Measurements from ENCODE around the gene ZNF670. TPM values are rescaled to one million over a fixed set of nuclear protein-coding genes. Genes with fewer than 3 reads are reported as not detected.
"Not testable (repeated sequence)": the region's sequence is repeated elsewhere in the genome, so short reads cannot be mapped to it uniquely, and the experiment has no call there.

Gene ZNF670
- total RNA-seq, 1 donor from 2014 or later: 3.8 TPM

DNA sequence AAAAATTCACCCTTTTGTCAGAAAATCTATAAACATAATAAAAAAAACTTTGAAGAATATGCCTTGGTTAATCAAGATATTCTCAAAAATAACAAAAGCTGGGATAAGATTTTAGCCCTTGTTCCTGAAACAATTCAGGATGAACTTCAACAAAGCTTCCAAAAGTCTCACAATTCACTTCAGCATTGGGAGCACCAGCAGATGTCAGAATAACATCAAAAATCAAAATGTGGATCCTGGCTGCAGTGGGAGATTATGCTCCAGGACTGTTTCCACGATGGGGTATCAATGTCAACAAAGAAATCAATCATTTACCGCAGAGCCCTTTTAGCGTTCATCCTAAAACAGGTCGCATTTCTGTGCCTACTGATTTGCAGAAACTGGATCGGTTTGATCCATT is 35.2 kb downstream of the ZNF670 start:
- DNase-seq (ENCODE audit: low spot score): no peak

DNA sequence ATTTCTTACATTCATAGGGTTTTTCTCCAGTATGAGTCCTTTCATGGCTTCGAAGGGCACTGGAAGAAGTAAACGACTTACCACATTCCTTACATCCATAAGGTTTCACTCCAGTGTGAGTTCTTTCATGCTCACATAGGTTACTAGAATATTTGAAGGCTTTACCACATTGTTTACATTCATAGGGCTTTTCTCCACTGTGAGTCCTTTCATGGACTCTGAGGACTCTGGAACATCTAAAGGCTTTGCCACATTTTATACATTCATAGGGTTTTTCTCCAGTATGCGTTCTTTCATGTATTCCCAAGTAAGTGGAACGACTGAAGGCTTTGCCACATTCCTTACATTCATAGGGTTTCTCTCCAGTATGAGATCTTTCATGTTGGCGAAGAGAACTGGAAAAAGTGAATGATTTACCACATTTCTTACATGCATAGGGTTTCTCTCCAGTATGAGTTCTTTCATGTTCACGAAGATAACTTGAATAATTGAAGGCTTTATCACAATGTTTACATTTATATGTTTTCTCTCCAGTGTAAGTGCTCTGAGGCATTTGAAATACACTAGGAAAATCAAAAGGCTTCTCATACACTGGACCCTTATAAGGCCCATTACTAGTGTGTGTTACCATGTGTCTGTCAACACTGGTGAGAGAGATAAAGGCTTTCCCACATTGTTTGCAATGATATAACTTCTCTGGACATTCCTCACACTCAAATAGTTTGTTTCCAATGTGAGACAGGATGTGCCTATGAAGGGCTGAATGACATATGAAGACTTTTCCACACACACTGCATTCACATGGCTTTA is 40.9 kb downstream of the ZNF670 start:
- no peak for DNase-seq (ENCODE audit: low spot score)

DNA sequence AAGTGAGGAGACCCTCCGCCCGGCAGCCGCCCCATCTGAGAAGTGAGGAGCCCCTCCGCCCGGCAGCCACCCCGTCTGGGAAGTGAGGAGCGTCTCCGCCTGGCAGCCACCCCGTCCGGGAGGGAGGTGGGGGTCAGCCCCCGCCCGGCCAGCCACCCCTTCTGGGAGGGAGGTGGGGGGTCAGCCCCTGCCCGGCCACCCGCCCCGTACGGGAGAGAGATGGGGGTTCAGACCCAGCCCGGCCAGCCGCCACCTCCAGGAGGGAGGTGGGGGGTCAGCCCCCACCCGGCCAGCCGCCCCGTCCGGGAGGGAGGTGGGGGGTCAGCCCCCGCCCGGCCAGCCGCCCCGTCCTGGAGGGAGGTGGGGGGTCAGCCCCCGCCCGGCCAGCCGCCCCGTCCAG is 46.3 kb downstream of the ZNF670 start:
- DNase-seq (ENCODE audit: low spot score): not testable (repeated sequence)

Other genes with a start within 250 kb of the ZNF670 start
- gene AHCTF1, start 146.9 kb downstream of the ZNF670 start, total RNA-seq: 25.7 TPM
- 0.06 TPM for gene ZNF695, start 70.8 kb downstream of the ZNF670 start, total RNA-seq
- 7.0 TPM for gene ZNF669, start 25.5 kb upstream of the ZNF670 start, total RNA-seq
- 34.2 TPM for gene ZNF124, start 93.2 kb upstream of the ZNF670 start, total RNA-seq
- not detected for gene VN1R5, start 177.3 kb upstream of the ZNF670 start, total RNA-seq